ENCODE data around the gene CCDC142.

CCDC142 gene

GRCh38 chr2:74498500-74499266 lies 15.9 kb upstream of the CCDC142 start:
- TF ChIP-seq CTCF (IDR thresholded peaks at IDR 0.05; ENCODE audit: low read depth, low read length, missing control alignments), result no peak
- in situ Hi-C loops (cut with HindIII; ENCODE audit: low sequenced_read_pairs), result no loop called here
- H3K4me3 ChIP-seq (ENCODE audit: low read depth, low read length), result peak overlapping the region; percentile 19
- no peak for DNase-seq (ENCODE audit: low read depth)

- in situ Hi-C loops (cut with HindIII; ENCODE audit: low sequenced_read_pairs), result no loop called here
- DNase-seq (ENCODE audit: low read depth), result no peak
- no peak for TF ChIP-seq CTCF (IDR thresholded peaks at IDR 0.05; ENCODE audit: low read depth, low read length, missing control alignments)
- peak overlapping the region; percentile 19 for H3K4me3 ChIP-seq (ENCODE audit: low read depth, low read length)
Observed at GRCh38 chr2:74497777-74498499, 15.1 kb upstream of the CCDC142 start.

GRCh38 chr2:74496997-74497776 lies 14.4 kb upstream of the CCDC142 start:
- TF ChIP-seq CTCF (IDR thresholded peaks at IDR 0.05; ENCODE audit: low read depth, low read length, missing control alignments), result no peak
- no peak for DNase-seq (ENCODE audit: low read depth)
- in situ Hi-C loops (cut with HindIII; ENCODE audit: low sequenced_read_pairs), result no loop called here
- no peak overlapping the region for H3K4me3 ChIP-seq (ENCODE audit: low read depth, low read length)

- no peak overlapping the region for H3K4me3 ChIP-seq (ENCODE audit: low read depth, low read length)
- no peak for TF ChIP-seq CTCF (IDR thresholded peaks at IDR 0.05; ENCODE audit: low read depth, low read length, missing control alignments)
- in situ Hi-C loops (cut with HindIII; ENCODE audit: low sequenced_read_pairs), result no loop called here
- DNase-seq (ENCODE audit: low read depth), result no peak
Observed at GRCh38 chr2:74495440-74495839, 12.6 kb upstream of the CCDC142 start.

- DNase-seq (ENCODE audit: low read depth), result no peak
- in situ Hi-C loops (cut with HindIII; ENCODE audit: low sequenced_read_pairs), result loop anchor here (5.0 kb wide), 1 partner anchor 84 kb away; no protein-coding TSS in a partner anchor
- no peak for TF ChIP-seq CTCF (IDR thresholded peaks at IDR 0.05; ENCODE audit: low read depth, low read length, missing control alignments)
- no peak overlapping the region for H3K4me3 ChIP-seq (ENCODE audit: low read depth, low read length)
Observed at GRCh38 chr2:74493546-74493945, 10.7 kb upstream of the CCDC142 start.

Data from astrocyte of the cerebellum (primary cell).